Measurements from ENCODE around the gene RERE. TPM values are rescaled to one million over a fixed set of nuclear protein-coding genes. Genes with fewer than 3 reads are reported as not detected.
"Not testable (repeated sequence)": the region's sequence is repeated elsewhere in the genome, so short reads cannot be mapped to it uniquely, and the experiment has no call there.

The RERE gene
- total RNA-seq, 4 donors from 2014 or later, result 86.4 to 111 (median 103) TPM

GRCh38 chr1:8384577-8384976 is 432.9 kb downstream of the RERE start:
- Histone ChIP-seq H3K4me3 (no peak overlapping the region), H3K4me1 (peaks cover 0 to 88% (median 49%) of the 10 kb centered on the region in 4 donors), H3K36me3 (peaks cover 0 to 15% (median 0%) of the 10 kb centered on the region in 3 donors), H3K9me3 (no peaks in the 10 kb centered on the region), H3K27me3 (no peaks in the 10 kb centered on the region), H3K27ac (peak overlapping the region in 2 of 4 donors; percentile 7 to 21)
- no peak for DNase-seq (ENCODE audit: low spot score in 2 of 2)
- 55 to 59% methylated on average over 2 of the region's 2 CpGs for WGBS, 2 donors
- TF ChIP-seq EP300 (IDR thresholded peaks at IDR 0.05) (no peak), POLR2A (IDR thresholded peaks at IDR 0.05) (no peak), CTCF (IDR thresholded peaks at IDR 0.05) (no peak)

- H3K36me3 ChIP-seq, result peaks cover 0 to 10% (median 0%) of the 10 kb centered on the region in 3 donors
- peaks cover 0 to 88% (median 54%) of the 10 kb centered on the region in 4 donors for H3K4me1 ChIP-seq
- no peak for DNase-seq (ENCODE audit: low spot score in 2 of 2)
- no peaks in the 10 kb centered on the region for H3K9me3 ChIP-seq
- H3K27ac ChIP-seq, result peak overlapping the region in 2 of 4 donors; percentile 7 to 21
- TF ChIP-seq CTCF (IDR thresholded peaks at IDR 0.05) (no peak), EP300 (IDR thresholded peaks at IDR 0.05) (no peak), POLR2A (IDR thresholded peaks at IDR 0.05) (no peak)
- WGBS, 2 donors, result 64 to 67% methylated on average over 6 of the region's 6 CpGs
- no peaks in the 10 kb centered on the region for H3K27me3 ChIP-seq
- H3K4me3 ChIP-seq, result no peak overlapping the region
Measured at GRCh38 chr1:8384088-8384487, 433.4 kb downstream of the RERE start.

- 78 to 83% methylated on average over 15 of the region's 15 CpGs for WGBS, 2 donors
- Histone ChIP-seq H3K27ac (peak overlapping the region in 2 of 4 donors; percentile 41 to 91), H3K9me3 (no peaks in the 10 kb centered on the region), H3K4me3 (no peak overlapping the region), H3K27me3 (no peaks in the 10 kb centered on the region), H3K4me1 (peaks cover 0 to 97% (median 65%) of the 10 kb centered on the region in 4 donors), H3K36me3 (peaks cover 0 to 1% (median 0%) of the 10 kb centered on the region in 3 donors)
- TF ChIP-seq EP300 (IDR thresholded peaks at IDR 0.05) (peak in 1 of 2 donors; percentile 6), POLR2A (IDR thresholded peaks at IDR 0.05) (no peak)
- DNase-seq (ENCODE audit: low spot score in 2 of 2), result no peak
Measured at GRCh38 chr1:8382608-8383505, 434.6 kb downstream of the RERE start.

- DNase-seq (ENCODE audit: low spot score in 2 of 2), result no peak
- Histone ChIP-seq H3K4me3 (no peak overlapping the region), H3K9me3 (no peaks in the 10 kb centered on the region), H3K4me1 (peaks cover 0 to 97% (median 72%) of the 10 kb centered on the region in 4 donors), H3K27me3 (no peaks in the 10 kb centered on the region), H3K36me3 (no peaks in the 10 kb centered on the region), H3K27ac (peak overlapping the region in 2 of 4 donors; percentile 41 to 91)
- WGBS, 2 donors, result 71 to 78% methylated on average over 9 of the region's 9 CpGs
- no peak for TF ChIP-seq EP300 (IDR thresholded peaks at IDR 0.05)
- TF ChIP-seq POLR2A (IDR thresholded peaks at IDR 0.05), result no peak
- TF ChIP-seq CTCF (IDR thresholded peaks at IDR 0.05), result no peak
Measured at GRCh38 chr1:8382051-8382505, 435.4 kb downstream of the RERE start.

GRCh38 chr1:8381618-8382017 is 435.8 kb downstream of the RERE start:
- H3K36me3 ChIP-seq, result no peaks in the 10 kb centered on the region
- peak overlapping the region in 2 of 4 donors; percentile 15 to 91 for H3K27ac ChIP-seq
- H3K9me3 ChIP-seq, result no peaks in the 10 kb centered on the region
- no peak overlapping the region for H3K4me3 ChIP-seq
- H3K4me1 ChIP-seq, result peaks cover 0 to 97% (median 72%) of the 10 kb centered on the region in 4 donors
- TF ChIP-seq EP300 (IDR thresholded peaks at IDR 0.05) (no peak), POLR2A (IDR thresholded peaks at IDR 0.05) (no peak), CTCF (IDR thresholded peaks at IDR 0.05) (no peak)
- WGBS, 2 donors, result 57 to 58% methylated on average over 8 of the region's 8 CpGs
- no peaks in the 10 kb centered on the region for H3K27me3 ChIP-seq
- no peak for DNase-seq (ENCODE audit: low spot score in 2 of 2)

GRCh38 chr1:8380310-8380709 is 437.1 kb downstream of the RERE start:
- peak overlapping the region in 2 of 4 donors; percentile 75 to 91 for H3K27ac ChIP-seq
- not testable (repeated sequence) for H3K36me3 ChIP-seq; DNase-seq (ENCODE audit: low spot score in 2 of 2); H3K9me3 ChIP-seq; H3K4me3 ChIP-seq; H3K27me3 ChIP-seq
- WGBS, 2 donors, result 73 to 75% methylated on average over 6 of the region's 6 CpGs
- H3K4me1 ChIP-seq, result peaks cover 0 to 97% (median 66%) of the 10 kb centered on the region in 4 donors
